ENCODE measurements around the gene SKIC8.

Gene SKIC8

GRCh38 chr15:78244101-78244500 lies 55.3 kb downstream of the SKIC8 start:
- TF ChIP-seq CTCF (IDR thresholded peaks at IDR 0.05; ENCODE audit: low read depth, low read length), result no peak

GRCh38 chr15:78243491-78243941 lies 55.9 kb downstream of the SKIC8 start:
- H3K4me3 ChIP-seq (ENCODE audit: low read depth, low read length), result no peak overlapping the region
- TF ChIP-seq CTCF (IDR thresholded peaks at IDR 0.05; ENCODE audit: low read depth, low read length), result no peak

More at GRCh38 chr15:78244101-78244500, 55.3 kb downstream of the SKIC8 start:
- H3K4me3 ChIP-seq (ENCODE audit: low read depth, low read length), result no peak overlapping the region

GRCh38 chr15:78243058-78243457 lies 56.4 kb downstream of the SKIC8 start:
- TF ChIP-seq CTCF (IDR thresholded peaks at IDR 0.05; ENCODE audit: low read depth, low read length), result no peak

GRCh38 chr15:78242128-78242527 lies 57.3 kb downstream of the SKIC8 start:
- no peak overlapping the region for H3K4me3 ChIP-seq (ENCODE audit: low read depth, low read length)
- TF ChIP-seq CTCF (IDR thresholded peaks at IDR 0.05; ENCODE audit: low read depth, low read length), result peak; percentile 44

More at GRCh38 chr15:78243058-78243457, 56.4 kb downstream of the SKIC8 start:
- H3K4me3 ChIP-seq (ENCODE audit: low read depth, low read length), result no peak overlapping the region

- H3K4me3 ChIP-seq (ENCODE audit: low read depth, low read length), result no peak overlapping the region
- TF ChIP-seq CTCF (IDR thresholded peaks at IDR 0.05; ENCODE audit: low read depth, low read length), result peak; percentile 89
Observed at GRCh38 chr15:78241017-78241416, 58.4 kb downstream of the SKIC8 start.

- no peak for TF ChIP-seq CTCF (IDR thresholded peaks at IDR 0.05; ENCODE audit: low read depth, low read length)
- no peak overlapping the region for H3K4me3 ChIP-seq (ENCODE audit: low read depth, low read length)
Observed at GRCh38 chr15:78239811-78240210, 59.6 kb downstream of the SKIC8 start.

GRCh38 chr15:78237146-78237545 lies 62.3 kb downstream of the SKIC8 start:
- TF ChIP-seq CTCF (IDR thresholded peaks at IDR 0.05; ENCODE audit: low read depth, low read length), result no peak
- no peak overlapping the region for H3K4me3 ChIP-seq (ENCODE audit: low read depth, low read length)

Data from WI38 (cell line).